GM10266 (cell line): Measurements from ENCODE around the gene DIP2C.
"Not testable (repeated sequence)": the region's sequence is repeated elsewhere in the genome, so short reads cannot be mapped to it uniquely, and the experiment has no call there.

Experiments
- DNase-seq: peaks from one replicate; pipeline ENCODE4 v3.0.0; 2012; ENCODE audit errors: extremely low spot score
- TF ChIP-seq, protein P1 (sequence below): IDR thresholded peaks from 2 replicates; pipeline ENCODE4 v1.5.1; 2012; ENCODE audit warnings: mild to moderate bottlenecking, low read depth; ENCODE audit not compliant: control insufficient read depth, insufficient read depth; ENCODE audit errors: missing control alignments

The DIP2C gene

DNA sequence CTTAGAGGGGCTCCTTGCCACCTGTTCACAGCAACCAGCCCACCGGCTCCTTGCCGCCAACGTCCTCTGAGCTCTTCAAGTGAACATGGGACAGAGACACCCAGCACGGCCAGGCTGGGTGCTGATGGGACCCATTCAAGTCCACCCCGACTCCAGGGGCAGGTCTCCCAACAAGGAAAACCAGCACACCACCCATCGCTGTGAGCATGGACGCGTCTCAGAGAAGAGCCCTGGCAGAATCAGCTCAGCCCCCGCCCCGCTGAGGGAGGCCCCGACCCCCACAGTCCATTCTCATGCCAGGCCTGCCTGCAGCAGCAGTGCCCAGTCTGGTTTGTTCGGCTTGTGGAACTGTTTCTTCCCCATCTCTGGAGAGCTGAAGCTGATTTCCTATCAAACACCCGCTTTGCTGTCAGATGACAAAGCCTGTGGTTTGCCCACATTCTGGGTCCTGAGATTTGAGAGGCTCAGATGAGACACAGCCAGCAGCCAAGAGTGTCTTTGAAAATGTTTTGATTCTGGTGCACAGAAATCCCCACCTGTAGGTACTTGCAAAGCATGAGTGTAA is 337.6 kb downstream of the DIP2C start:
- DNase-seq: no peak
- TF ChIP-seq, protein P1, sequence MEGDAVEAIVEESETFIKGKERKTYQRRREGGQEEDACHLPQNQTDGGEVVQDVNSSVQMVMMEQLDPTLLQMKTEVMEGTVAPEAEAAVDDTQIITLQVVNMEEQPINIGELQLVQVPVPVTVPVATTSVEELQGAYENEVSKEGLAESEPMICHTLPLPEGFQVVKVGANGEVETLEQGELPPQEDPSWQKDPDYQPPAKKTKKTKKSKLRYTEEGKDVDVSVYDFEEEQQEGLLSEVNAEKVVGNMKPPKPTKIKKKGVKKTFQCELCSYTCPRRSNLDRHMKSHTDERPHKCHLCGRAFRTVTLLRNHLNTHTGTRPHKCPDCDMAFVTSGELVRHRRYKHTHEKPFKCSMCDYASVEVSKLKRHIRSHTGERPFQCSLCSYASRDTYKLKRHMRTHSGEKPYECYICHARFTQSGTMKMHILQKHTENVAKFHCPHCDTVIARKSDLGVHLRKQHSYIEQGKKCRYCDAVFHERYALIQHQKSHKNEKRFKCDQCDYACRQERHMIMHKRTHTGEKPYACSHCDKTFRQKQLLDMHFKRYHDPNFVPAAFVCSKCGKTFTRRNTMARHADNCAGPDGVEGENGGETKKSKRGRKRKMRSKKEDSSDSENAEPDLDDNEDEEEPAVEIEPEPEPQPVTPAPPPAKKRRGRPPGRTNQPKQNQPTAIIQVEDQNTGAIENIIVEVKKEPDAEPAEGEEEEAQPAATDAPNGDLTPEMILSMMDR: no peak

DNA sequence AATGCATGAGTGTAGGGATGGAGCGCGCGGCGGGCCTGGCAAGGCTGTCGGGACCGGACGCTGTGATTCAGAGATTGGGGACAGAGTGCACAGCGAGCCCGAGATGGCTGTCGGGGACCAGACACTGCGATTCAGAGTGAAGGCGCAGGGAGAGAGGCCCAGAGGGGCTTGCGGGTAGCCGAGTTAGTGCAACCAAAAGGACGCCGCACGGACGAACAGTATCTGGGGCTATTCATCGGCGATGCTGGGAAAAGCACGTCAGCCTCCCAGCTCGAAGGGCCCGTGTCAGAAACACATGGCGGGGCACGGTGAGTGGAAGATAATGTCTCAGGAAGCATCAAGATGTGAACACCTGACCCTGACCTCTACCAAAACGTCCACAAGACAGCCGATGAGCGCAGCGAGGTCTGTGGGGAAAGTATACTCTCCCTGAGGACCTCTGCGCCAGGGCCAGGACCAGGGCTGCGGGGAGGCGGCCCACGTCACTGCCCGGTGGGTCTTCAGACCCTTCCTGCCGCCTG is 338.4 kb downstream of the DIP2C start:
- DNase-seq: no peak
- TF ChIP-seq, protein P1: no peak

DNA sequence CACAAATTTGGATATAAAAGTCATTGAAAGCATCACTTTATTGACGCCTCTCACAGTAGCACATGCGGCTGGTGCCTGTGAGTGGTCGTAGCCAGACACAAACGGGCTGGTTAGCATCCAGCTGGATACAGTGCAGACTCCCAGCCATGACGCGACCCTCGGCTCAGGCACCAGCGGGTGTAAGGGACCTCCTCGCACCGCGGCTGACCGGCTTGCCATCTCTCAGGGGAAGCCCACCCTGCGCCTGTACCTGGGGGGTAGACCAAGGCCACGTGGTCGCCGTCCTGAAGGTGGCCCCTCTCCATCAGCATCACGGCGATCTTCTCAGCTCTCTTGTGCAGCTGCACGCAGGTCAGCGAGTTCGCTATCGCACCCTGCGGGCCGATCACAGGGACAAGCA is 340.4 kb downstream of the DIP2C start:
- no peak for DNase-seq
- TF ChIP-seq, protein P1: no peak

DNA sequence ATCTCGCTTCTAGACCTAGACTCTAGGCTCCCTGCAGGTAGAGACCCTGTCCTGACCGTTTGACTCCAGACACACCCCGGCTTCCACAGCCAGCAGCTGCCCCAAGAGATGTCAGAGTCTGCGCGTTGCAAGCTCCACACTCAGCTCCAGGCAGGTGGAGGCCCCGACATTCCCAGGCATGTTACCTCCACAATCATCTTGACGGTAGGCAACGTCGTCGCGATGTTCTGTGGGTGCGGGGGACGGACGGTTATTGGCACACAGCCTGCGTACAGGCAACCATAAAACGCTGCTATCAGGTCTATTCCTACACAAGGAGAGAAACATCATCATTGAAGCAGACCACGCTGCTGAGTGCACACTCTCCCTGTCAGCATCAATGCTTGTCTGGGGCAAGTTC is 341.0 kb downstream of the DIP2C start:
- TF ChIP-seq, protein P1: no peak
- no peak for DNase-seq

DNA sequence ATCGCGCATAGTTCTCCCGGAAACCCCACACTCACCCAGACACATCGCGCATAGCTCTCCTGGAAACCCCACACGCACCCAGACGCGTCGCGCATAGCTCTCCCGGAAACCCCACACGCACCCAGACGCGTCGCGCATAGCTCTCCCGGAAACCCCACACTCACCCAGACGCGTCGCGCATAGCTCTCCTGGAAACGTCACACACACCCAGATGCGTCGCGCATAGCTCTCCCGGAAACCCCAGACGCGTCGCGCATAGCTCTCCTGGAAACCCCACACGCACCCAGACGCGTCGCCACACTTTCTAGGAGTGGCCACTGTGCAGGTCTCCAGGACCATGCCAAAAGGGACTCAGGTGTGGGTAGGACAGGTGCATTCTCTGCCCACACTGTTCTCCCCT is 341.7 kb downstream of the DIP2C start:
- DNase-seq: not testable (repeated sequence)

DNA sequence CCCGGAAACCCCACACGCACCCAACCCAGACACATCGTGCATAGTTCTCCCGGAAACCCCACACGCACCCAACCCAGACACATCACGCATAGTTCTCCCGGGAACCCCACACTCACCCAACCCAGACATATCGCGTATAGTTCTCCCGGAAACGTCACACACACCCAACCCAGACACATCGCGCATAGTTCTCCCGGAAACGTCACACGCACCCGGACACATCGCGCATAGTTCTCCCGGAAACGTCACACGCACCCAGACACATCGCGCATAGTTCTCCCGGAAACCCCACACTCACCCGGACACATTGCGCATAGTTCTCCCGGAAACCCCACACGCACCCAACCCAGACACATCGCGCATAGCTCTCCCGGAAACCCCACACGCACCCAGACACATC is 342.3 kb downstream of the DIP2C start:
- not testable (repeated sequence) for DNase-seq

DNA sequence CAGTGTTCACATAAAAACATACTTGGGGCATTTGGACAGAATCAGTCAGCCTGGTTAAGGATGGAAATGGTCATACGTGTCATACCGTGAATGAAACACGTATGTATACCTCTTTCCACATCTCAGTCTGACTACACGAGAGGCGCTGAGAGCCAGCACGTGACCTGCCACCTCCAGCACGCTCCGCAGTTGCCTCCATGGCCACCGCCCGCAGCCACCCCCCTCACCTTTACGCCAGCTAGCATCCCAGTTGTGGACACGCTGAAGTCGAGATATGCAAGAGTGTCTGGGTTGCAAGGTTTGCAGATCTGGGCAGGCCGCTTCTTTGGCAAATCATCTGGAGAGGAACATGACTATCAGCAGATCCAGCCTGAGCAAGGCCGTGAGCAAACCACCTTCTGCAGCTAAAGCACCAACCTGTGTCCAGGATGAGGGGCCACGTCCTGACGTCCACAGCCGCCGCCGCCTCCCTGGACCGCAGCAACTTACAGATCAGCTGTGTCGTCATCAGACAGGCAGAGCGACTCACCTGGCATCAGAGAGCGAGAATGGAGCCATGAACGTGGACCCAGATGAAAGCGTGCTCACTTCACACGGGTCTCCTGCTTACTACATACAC is 344.8 kb downstream of the DIP2C start:
- TF ChIP-seq, protein P1: no peak
- no peak for DNase-seq

DNA sequence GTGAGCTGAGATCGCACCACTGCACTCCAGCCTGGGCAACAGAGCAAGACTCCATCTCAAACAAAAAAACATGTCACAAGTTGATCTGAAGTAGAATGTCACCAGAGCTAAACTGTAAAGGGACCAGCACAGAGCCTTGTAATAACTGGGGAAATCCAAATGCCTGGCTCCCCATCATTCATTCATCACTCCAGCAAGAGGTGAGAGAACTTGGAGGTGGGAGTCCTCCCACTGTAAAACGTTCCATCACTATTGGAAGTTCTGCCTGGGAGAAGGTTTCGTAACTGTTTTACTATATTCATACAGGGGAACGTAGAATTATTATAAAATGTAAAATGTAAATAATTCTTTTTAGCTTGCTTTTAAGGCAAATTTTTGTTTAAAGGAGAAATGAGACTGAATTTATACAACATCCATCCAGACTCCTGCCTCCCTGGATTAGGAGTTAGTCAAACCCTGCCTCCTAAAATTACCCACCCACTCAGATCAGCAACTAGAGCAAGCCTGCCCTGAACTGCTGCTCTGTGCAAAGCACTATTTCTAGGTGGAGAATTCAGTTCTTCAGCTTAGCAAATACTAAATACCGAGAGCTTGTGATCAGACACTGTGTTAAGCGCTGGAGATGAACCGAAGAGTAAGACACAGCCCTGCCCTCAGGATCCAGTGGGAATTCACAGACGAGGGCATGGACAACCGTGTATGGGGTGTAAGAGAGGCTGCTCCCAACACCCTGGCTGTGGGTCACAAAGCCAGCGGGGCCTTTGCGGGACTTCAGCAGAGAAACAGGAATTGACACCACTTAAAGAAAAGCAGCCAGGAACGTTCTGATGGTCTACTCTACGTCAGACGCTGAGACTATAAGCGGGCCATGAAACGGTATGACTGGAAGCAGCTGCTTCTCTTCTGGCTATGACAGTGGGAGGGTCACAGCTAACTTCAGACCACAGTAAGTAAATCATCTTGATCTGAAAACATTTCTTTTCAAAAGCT is 345.9 kb downstream of the DIP2C start:
- TF ChIP-seq, protein P1: no peak

More for the DNA sequence above, 345.9 kb downstream of the DIP2C start:
- DNase-seq: no peak
